ENCODE measurements around the gene POU5F2.

POU5F2 gene, protein sequence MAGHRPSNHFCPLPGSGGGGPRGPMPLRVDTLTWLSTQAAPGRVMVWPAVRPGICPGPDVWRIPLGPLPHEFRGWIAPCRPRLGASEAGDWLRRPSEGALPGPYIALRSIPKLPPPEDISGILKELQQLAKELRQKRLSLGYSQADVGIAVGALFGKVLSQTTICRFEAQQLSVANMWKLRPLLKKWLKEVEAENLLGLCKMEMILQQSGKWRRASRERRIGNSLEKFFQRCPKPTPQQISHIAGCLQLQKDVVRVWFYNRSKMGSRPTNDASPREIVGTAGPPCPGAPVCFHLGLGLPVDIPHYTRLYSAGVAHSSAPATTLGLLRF

GRCh38 chr5:93741136-93741811 lies at the start of gene POU5F2:
Gene POU5F2 (minus strand): TSS chr5:93741600. CDS start chr5:93741563, 37 bp downstream.
- DNase-seq, result no peak

DNA sequence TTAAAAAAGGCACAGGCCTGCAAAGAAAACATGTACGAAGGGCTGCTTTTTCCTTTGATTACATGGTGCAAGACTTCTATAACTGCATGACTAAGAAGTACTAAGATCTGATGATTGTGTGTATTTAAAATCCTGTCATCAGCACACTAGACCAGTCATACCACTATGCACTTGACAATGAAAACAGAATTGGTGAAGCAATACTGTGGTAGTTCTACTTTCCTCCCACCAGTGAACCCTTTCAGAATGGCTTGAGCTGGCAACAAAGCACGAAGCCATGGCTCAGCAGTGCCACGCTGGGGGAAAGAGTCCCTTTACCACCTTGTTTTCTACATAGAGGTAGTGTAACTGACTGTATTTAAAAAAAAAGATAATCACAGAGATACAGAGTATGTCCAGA lies 49.0 kb upstream of the POU5F2 start:
- DNase-seq, result no peak

DNA sequence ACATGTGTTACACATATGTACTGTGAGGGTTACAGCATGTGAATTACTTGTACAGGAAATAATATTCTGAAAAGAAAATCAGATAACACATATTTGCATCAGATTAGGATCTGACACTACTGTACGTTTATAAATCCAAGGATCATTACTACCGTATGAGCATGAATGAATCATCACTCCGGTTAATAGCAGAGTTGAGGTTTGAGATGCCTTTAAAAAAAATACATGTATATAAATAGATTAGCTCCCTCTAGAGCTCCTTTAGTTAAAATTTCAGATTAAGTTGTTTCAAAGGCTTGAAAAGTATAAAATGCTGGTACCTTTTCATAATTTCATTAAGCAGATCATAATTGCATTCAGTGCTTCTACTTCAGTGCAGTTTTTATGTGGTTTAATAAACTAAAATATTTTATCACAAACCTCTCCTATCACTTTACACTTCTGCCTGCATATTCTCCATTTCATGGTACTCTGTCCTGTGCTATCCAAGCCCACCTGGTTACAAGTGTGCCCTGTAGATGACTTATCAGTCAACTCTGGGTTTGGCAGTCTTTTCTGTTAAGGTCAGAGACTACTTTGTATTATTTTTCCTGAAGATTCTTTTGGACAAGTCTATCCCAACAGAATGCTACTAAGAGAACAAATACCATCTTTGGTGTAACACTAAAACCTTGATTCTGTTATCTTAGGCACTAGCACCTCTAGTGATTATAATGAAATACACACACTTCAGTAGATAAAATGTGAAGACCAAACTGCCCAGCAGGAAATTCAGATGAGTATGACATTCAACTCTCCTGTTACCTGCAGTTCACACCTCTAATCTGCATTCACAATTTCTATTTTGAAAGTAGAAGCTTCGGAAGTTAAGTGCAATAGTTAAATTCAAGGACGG lies 48.0 kb upstream of the POU5F2 start:
- DNase-seq, result no peak

DNA sequence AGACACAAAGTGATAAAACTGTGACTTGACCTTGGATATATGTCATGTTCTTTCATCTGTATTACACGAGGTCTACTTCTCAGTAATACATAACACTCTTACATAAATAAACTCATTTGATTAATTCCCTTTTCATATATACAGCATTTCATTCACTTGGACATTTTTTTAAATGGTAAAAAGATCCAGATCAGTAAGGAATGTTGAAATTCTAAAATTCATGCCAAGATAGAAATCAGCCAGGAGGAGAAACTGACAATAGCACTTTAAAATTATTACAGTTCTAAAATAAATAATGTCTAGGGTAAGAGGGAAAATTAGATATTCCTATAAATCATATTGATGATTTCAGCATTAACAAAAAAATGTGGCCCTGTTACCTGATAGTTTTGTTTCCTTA lies 46.2 kb upstream of the POU5F2 start:
- DNase-seq, result no peak

GRCh38 chr5:93785475-93785874 lies 44.1 kb upstream of the POU5F2 start:
- no peak for DNase-seq

- DNase-seq, result no peak
Observed at GRCh38 chr5:93782978-93783377, 41.6 kb upstream of the POU5F2 start.

DNA sequence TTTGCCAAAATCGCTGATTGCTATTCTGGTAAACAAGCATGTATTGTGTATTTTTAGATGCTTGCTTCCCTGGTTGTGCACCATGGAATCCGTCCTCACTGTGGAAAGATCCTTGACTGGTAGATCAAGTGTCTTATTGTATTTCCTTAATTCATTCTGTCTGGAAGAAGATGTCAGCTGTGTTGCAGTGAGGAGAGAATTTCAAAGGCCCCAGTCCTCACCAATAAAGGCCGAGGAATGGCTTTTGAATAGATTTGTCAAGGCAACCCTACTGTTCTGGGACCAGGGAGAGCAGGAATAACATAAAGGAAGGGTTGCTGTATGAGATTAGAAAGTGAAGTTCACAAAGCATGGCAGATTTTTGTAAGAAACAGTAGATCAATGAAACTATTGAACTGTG lies 36.2 kb upstream of the POU5F2 start:
- no peak for DNase-seq

- no peak for DNase-seq
Observed at GRCh38 chr5:93756372-93756771, 15.0 kb upstream of the POU5F2 start.

DNA sequence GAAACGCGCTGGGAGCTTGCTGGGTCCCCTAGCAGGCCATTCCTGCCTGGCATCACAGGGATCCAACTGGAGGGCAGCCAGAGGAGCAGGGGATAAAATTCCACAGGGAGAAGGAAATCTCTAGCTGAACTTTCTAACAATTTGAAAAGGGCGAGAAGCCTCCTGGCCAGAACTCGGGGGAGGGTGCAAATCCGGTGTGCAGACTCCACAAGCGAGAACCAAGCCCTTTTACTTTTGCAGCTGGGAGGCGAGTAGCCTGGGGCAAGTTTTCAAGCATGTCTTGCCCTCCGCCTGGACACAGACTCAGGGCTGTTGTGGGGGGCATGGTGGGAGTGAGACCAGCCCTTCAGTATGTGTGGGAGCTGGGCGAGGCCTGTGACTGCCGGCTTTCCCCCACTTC lies 14.3 kb upstream of the POU5F2 start:
- no peak for DNase-seq

DNA sequence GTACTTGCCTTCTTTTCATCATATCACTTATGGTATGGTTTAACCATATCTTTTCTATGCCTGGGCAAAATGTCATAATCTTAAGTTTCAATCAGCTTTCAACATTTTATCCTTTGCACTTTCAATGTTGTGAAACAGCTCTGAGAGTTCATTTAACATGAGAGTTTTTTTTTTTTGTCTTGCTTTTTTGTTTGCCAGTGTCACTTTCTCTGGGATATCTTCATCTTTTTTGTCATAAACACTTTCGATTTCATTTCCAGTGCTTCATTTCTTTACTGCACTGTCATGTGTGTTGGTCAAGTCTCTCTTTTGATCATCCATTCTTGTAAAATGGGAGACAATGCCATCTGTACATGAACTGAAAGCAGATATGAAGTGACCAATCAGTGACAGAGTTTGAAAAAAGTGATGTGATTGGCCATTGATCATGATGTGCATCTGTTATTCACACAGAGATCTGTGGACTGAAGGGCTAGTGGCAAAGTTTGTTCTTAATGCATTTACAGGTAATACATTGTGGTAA lies 7.5 kb upstream of the POU5F2 start:
- DNase-seq, result no peak

GRCh38 chr5:93746406-93747056 lies 5.1 kb upstream of the POU5F2 start:
- no peak for DNase-seq

- DNase-seq, result no peak
Observed at GRCh38 chr5:93736284-93736683, 5.1 kb downstream of the POU5F2 start.

DNA sequence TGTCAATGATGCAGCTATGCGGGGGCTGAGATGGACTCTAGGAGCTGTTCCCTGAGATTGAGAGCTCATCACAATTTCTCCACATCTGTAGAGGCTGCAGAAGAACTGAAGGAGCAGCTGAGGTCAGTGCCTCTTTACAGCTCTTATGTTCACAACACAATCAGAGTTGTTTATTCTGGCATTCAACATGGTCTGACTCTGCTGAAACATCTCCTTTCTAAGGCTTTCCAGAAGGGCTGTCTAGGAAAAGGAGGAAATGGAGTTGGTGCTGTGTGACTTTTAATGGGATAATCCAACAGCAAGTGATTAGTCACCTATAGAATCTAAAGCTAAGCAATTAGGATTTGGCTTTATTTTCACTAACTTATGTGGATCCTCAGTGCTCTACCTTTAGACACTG lies 6.0 kb downstream of the POU5F2 start:
- DNase-seq, result no peak

- DNase-seq, result no peak
Observed at GRCh38 chr5:93731987-93732386, 9.4 kb downstream of the POU5F2 start.

DNA sequence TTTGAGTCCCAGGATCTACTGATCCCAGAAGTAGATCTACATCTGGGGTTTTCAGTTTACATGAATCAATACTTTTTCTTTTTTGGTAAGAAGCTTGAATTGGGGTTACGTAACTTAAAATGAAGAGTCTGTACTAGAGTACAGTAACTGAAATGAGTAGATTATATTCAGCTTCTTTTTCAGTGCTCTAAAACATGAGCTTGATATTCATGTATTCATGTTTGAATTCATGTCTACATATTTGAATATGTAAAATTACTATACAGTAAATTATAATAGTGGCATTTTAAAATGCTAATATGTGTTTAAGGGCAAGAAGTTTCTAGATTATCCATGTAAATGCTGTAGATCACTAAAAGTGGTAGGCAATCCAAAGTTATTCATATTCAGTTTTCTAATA lies 14.8 kb downstream of the POU5F2 start:
- DNase-seq, result no peak

- DNase-seq, result no peak
Observed at GRCh38 chr5:93724791-93725190, 16.6 kb downstream of the POU5F2 start.

GRCh38 chr5:93723681-93724080 lies 17.7 kb downstream of the POU5F2 start:
- no peak for DNase-seq

DNA sequence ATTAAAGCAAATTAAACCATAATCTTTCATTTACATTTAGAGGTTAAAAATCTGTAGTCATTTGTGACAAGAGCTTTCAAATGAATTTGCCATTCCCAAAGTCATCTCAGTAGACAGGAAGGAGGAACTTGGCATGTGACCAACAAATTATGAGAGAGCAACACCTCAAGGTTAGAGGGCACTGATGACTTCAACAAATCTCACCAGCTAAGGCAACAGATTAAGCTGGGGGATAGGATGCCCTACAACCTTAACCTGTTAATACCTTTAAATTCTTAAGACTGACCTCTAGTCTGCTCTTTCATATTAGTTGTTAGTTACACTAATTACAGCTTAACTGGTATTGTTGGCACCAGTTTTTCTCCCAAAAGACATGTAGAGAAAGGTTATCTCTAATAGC lies 18.4 kb downstream of the POU5F2 start:
- no peak for DNase-seq

- DNase-seq, result no peak
Observed at GRCh38 chr5:93722588-93722987, 18.8 kb downstream of the POU5F2 start.

DNA sequence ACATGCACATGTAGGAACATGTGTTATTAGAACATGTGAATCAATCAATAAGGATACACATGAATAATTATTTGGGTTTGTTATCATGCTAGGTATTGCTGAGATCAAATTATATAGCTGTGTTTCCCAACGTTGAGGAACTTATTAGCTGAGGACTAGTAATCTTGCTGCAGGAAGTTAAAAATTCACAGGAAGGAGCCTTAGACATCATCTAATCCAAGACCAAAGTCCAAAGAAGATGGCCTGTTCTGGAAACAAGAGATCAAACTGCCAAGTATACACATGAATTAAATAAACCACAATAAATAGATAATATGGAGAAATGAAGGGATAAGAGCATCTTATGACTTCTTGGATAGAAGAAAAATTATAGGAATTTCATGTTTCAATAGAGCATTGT lies 19.9 kb downstream of the POU5F2 start:
- no peak for DNase-seq

- DNase-seq, result no peak
Observed at GRCh38 chr5:93721071-93721470, 20.3 kb downstream of the POU5F2 start.

DNA sequence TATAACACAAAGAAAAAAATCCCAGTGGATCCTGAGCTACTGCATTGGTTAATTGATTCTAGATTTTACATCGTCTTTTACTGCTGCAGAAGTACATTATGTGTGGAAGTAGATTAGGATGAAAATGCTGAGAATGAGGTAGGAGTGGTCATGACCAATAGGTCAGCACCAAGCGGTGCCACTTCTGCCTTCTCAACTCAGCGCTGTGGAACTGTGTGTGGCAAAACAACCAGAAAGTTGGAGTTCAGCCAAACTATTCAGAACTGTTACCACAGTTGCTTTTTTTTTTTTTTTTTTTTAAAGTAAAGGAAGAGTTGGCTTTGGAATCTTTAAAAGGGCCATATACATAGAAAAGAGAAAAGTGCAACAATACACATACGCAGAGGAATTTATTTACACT lies 24.2 kb downstream of the POU5F2 start:
- no peak for DNase-seq

DNA sequence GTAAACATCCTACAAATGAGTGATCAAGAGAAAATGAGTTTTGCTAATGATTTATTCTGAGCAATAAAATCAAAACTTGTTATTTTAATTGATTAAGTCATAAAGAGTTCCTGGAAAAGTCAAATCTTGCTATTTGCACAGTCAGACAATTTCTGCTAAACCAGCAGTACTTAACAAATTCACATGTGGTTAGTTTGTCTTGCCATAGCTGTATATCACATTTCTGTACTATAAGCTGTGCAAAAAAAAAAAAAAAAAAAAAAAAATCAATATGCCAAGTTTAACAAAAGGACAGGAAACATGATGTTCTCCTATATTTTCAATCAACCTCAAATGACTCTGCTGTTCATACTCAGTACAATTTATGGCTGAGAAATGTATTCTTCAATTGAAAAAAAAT lies 24.9 kb downstream of the POU5F2 start:
- DNase-seq, result no peak
